HFF-Myc (cell line): ENCODE results near the gene ZNF407.

ENCODE experiments used
- DNase-seq: peaks from one replicate; pipeline ENCODE4 v3.0.0-alpha.2; 2011; ENCODE audit warnings: low read depth; ENCODE audit errors: extremely low read depth
- H3K4me3 ChIP-seq: replicated peaks from 2 replicates; pipeline ENCODE4 v1.5.1; 2011; ENCODE audit warnings: low read depth, mild to moderate bottlenecking, control low read depth, low read length
- TF ChIP-seq, protein P1 (sequence below): IDR thresholded peaks from 2 replicates; pipeline ENCODE4 v1.5.1; 2012; ENCODE audit warnings: mild to moderate bottlenecking, low read depth, low read length, control low read depth; ENCODE audit errors: missing control alignments

Gene ZNF407

DNA sequence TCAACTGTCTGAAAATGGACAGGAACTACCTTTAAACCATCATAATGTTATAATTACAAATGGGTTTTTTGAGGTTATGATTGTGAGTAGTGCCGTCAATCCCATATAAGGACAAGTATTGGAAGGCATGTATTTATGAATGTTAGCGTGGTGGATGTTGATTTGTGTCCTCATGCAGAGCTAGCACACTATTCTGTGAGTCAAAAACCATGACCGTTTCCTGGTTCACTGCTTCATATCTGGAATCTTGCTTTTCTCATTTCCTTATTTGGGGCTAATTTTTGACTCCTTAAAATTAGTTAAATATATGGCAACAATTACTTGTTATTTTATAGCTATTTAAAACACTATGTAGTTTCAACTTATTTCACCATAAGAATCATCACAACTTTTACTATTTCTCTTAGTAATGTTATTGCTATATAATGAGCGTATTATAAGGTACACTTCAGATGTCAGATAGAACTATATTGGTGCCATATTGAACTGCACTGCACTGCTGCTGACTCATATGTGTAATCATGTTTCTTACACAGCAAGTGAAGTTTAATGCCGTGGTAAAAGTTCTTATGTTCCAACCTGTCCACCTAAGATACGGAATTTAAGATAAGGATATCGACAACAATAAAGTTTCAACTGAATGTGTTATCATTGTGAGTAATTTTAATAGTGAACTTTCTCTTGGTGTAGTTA is 418.5 kb downstream of the ZNF407 start:
- H3K4me3 ChIP-seq: no peak overlapping the region
- DNase-seq: no peak
- TF ChIP-seq, protein P1, sequence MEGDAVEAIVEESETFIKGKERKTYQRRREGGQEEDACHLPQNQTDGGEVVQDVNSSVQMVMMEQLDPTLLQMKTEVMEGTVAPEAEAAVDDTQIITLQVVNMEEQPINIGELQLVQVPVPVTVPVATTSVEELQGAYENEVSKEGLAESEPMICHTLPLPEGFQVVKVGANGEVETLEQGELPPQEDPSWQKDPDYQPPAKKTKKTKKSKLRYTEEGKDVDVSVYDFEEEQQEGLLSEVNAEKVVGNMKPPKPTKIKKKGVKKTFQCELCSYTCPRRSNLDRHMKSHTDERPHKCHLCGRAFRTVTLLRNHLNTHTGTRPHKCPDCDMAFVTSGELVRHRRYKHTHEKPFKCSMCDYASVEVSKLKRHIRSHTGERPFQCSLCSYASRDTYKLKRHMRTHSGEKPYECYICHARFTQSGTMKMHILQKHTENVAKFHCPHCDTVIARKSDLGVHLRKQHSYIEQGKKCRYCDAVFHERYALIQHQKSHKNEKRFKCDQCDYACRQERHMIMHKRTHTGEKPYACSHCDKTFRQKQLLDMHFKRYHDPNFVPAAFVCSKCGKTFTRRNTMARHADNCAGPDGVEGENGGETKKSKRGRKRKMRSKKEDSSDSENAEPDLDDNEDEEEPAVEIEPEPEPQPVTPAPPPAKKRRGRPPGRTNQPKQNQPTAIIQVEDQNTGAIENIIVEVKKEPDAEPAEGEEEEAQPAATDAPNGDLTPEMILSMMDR: no peak

DNA sequence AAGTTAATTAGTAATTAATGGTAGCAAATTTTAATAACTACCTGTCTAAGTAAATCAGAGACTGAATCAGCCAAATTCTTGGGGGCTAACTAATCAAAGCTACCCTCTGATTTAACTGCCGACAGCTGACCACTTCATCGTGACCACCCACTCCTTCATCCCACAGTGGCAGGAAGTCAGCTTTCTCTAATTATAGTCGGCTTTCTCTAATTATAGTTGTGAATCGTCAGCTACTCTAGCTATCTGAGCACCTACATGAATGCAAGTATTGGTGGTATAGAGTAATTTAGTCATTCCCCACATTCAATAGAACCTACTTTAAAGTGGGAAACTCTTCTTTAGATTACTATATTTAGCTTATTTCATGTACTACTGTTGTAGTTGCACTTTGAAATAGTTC is 425.8 kb downstream of the ZNF407 start:
- no peak overlapping the region for H3K4me3 ChIP-seq
- DNase-seq: no peak
- TF ChIP-seq, protein P1: no peak

- TF ChIP-seq, protein P1: no peak
- H3K4me3 ChIP-seq: no peak overlapping the region
- no peak for DNase-seq
Measured at GRCh38 chr18:75024871-75025270, 427.2 kb downstream of the ZNF407 start.

DNA sequence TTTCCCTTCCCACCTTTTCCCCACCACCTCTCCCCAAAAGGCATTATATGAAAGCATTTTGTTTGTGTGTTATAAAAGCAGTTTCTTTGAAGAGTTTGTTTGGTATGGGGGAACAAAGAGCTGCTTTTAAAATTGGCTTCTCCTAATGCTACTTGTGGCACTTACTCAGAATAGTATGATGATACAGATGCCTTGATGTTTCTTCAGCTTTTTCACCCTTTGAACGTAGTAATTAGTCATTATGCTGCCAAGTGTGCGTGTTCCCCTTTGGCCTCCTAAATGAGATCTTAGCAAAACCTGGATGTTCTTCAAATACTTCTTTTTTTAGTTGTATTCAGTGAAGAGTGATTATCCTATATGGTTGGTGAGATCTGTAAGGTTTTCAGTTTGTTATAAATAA is 427.9 kb downstream of the ZNF407 start:
- no peak for DNase-seq
- H3K4me3 ChIP-seq: no peak overlapping the region
- TF ChIP-seq, protein P1: no peak

DNA sequence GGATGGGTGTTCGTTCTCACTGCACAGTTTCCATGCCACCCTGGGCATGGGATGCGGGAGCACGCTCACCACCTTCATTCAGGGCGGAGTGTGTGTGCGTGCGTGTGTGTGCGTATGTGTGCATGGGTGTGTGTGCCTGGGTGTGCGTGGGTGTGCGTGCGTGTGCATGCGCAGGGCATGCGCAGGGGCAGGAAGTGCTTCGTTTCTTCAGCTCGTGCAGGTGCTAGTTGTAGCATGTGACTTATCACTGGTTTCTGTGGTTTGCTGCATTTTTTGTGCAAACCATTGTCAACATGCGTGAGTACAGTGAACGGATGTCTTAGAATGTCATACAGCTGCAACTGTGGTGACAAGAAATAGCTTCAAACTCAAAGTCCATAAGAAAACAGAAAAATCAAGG is 431.8 kb downstream of the ZNF407 start:
- TF ChIP-seq, protein P1: no peak
- H3K4me3 ChIP-seq: no peak overlapping the region
- DNase-seq: no peak

GRCh38 chr18:75031717-75032317 is 434.1 kb downstream of the ZNF407 start:
- TF ChIP-seq, protein P1: no peak
- no peak for DNase-seq
- H3K4me3 ChIP-seq: no peak overlapping the region
